Measurements from ENCODE around the gene KCNQ1. TPM values are rescaled to one million over a fixed set of nuclear protein-coding genes. Genes with fewer than 3 reads are reported as not detected.
A peak's percentile ranks its signal among the peaks of the same experiment; 100 is the strongest.

The KCNQ1 gene
- total and polyA plus RNA-seq, 2 of the 13 experiments (the other 11 are each of a cell fraction or from before 2014, with no cell fraction given) = 0.02 to 0.08 TPM

GRCh38 chr11:2860636-2861035 lies 415.8 kb downstream of the KCNQ1 start (continued):
- TF ChIP-seq ZNF710 (CRISPR knock-in tag; IDR thresholded peaks at IDR 0.05; ENCODE audit: borderline replicate concordance) (no peak), CCAR2 (optimal IDR thresholded peaks at IDR 0.05; ENCODE audit: low read depth, low read length) (peak; percentile 40), CREB1 (IDR thresholded peaks at IDR 0.05) (0 out of 2 replicates have a peak, but pooled peaks have one; percentile 18), CREB1 (CRISPR knock-in tag; IDR thresholded peaks at IDR 0.05) (no peak), GLI4 (CRISPR knock-in tag; IDR thresholded peaks at IDR 0.05; ENCODE audit: borderline replicate concordance) (no peak), ZFP90 (CRISPR knock-in tag; IDR thresholded peaks at IDR 0.05; ENCODE audit: borderline replicate concordance) (no peak), CEBPG (CRISPR knock-in tag; IDR thresholded peaks at IDR 0.05) (no peak), ZFP36 (IDR thresholded peaks at IDR 0.05; ENCODE audit: borderline replicate concordance, low read depth, low read length, partially characterized antibody) (no peak), RXRB (CRISPR knock-in tag; IDR thresholded peaks at IDR 0.05; ENCODE audit: borderline replicate concordance) (peak; percentile 75), ZFX (CRISPR knock-in tag; IDR thresholded peaks at IDR 0.05; ENCODE audit: low read depth) (peak; percentile 57), ZNF790 (CRISPR knock-in tag; IDR thresholded peaks at IDR 0.05; ENCODE audit: borderline replicate concordance) (no peak), ZNF484 (CRISPR knock-in tag; IDR thresholded peaks at IDR 0.05; ENCODE audit: borderline replicate concordance, low read depth) (no peak), STAG1 (CRISPR knock-in tag; IDR thresholded peaks at IDR 0.05) (0 out of 2 replicates have a peak, but pooled peaks have one; percentile 2), SPEN (CRISPR knock-in tag; IDR thresholded peaks at IDR 0.05; ENCODE audit: low read depth) (0 out of 2 replicates have a peak, but pooled peaks have one; percentile 36), ZBTB3 (CRISPR knock-in tag; IDR thresholded peaks at IDR 0.05; ENCODE audit: borderline replicate concordance, low read depth) (no peak), RARA (CRISPR knock-in tag; IDR thresholded peaks at IDR 0.05) (peak; percentile 49; the same call in 1 of the 2 replicates), ZNF740 (CRISPR knock-in tag; IDR thresholded peaks at IDR 0.05) (peak; percentile 77), SAP130 (CRISPR knock-in tag; IDR thresholded peaks at IDR 0.05; ENCODE audit: low read depth) (peak; percentile 48), ZFP36L2 (CRISPR knock-in tag; IDR thresholded peaks at IDR 0.05) (no peak), ISL2 (CRISPR knock-in tag; IDR thresholded peaks at IDR 0.05) (no peak), TSC22D2 (CRISPR knock-in tag; IDR thresholded peaks at IDR 0.05; ENCODE audit: borderline replicate concordance) (no peak), POLR2G (IDR thresholded peaks at IDR 0.05; ENCODE audit: low read depth, low read length) (no peak), RFX3 (CRISPR knock-in tag; IDR thresholded peaks at IDR 0.05) (no peak), HES4 (CRISPR knock-in tag; IDR thresholded peaks at IDR 0.05; ENCODE audit: borderline replicate concordance) (no peak), CEBPB (IDR thresholded peaks at IDR 0.05; ENCODE audit: borderline replicate concordance, low read depth, low read length) (0 out of 2 replicates have a peak, but pooled peaks have one; percentile 6), ZNF782 (CRISPR knock-in tag; IDR thresholded peaks at IDR 0.05; ENCODE audit: borderline replicate concordance) (no peak), JUNB (CRISPR knock-in tag; IDR thresholded peaks at IDR 0.05; ENCODE audit: borderline replicate concordance) (peak; percentile 81)
- TF ChIP-seq, protein P1, sequence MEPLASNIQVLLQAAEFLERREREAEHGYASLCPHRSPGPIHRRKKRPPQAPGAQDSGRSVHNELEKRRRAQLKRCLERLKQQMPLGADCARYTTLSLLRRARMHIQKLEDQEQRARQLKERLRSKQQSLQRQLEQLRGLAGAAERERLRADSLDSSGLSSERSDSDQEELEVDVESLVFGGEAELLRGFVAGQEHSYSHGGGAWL (CRISPR knock-in tag; IDR thresholded peaks at IDR 0.05) = no peak

Measured in HepG2 (cell line).